Spleen (tissue), 7 donors: Measurements from ENCODE around the gene DCHS2.

Experiments
- CTCF ChIP-seq, 11 experiments: fragments of 200-600 bp in 7 of 11; fragments of 450-650 bp in 4 of 11; sonication (generic) in 4 of 11; IDR thresholded peaks in 8 of 11; conservative IDR thresholded peaks in 3 of 11; 1 replicate in 7 of 11; 2 replicates in 4 of 11; pipeline versions ENCODE4 v1.4.0 to v1.8.0; 2016 to 2021; ENCODE audit warnings: antibody characterized with exemption in 11 of 11, inconsistent platforms in 4 of 11, mild to moderate bottlenecking in 1 of 11
- POLR2A ChIP-seq, 3 donors: fragments of 450-650 bp; IDR thresholded peaks; one replicate each; pipeline ENCODE4 v1.5.1; 2017; ENCODE audit warnings: antibody characterized with exemption in 3 of 3, mild to moderate bottlenecking in 1 of 3
- donor health status: DM: no; HTN: no; CAD: no; lungs with moderate emphysema.
- donor health status: DM: no; HTN: no; CAD: no.
- donor health status: DM: no; HTN: no; CAD: no.

GRCh38 chr4:154407443-154407842 lies 84.2 kb downstream of the DCHS2 start:
- TF ChIP-seq CTCF (IDR thresholded peaks at IDR 0.05 in 8 of 11, conservative IDR thresholded peaks at IDR 0.05 in 3 of 11) = no peak
- TF ChIP-seq POLR2A (IDR thresholded peaks at IDR 0.05) = no peak
